Thoracic aorta (tissue), 2 donors: ENCODE results near the gene GREM1. TPM values are rescaled to one million over a fixed set of nuclear protein-coding genes. Genes with fewer than 3 reads are reported as not detected.

Experiments used
- ATAC-seq: fragments of 150-250 bp; one replicate; pipeline ENCODE4 v1.8.0; 2017; ENCODE audit warnings: low read depth; ENCODE audit not compliant: insufficient number of reproducible peaks, low FRiP score
- DNase-seq: peaks from one replicate; pipeline ENCODE4 v3.0.0-alpha.2; 2020; ENCODE audit warnings: low spot score
- H3K27ac ChIP-seq, 2 donors: fragments of 200-600 bp; sonication (generic); 1 replicate in 1 of 2; 2 replicates in 1 of 2; pipeline ENCODE4 v1.5.1; 2016; ENCODE audit warnings: mild to moderate bottlenecking in 2 of 2, moderate library complexity in 2 of 2
- H3K27me3 ChIP-seq: fragments of 200-600 bp; sonication (generic); replicated peaks from 2 replicates; pipeline ENCODE4 v1.6.0; 2016; ENCODE audit warnings: mild to moderate bottlenecking; ENCODE audit not compliant: insufficient read depth
- H3K36me3 ChIP-seq: fragments of 200-600 bp; sonication (generic); one replicate; pipeline ENCODE4 v1.5.1; 2016
- H3K4me1 ChIP-seq, 2 donors: fragments of 200-600 bp; sonication (generic); 1 replicate in 1 of 2; 2 replicates in 1 of 2; pipeline versions ENCODE4 v1.5.1 to v1.6.0; 2016; ENCODE audit warnings: low read depth in 2 of 2, mild to moderate bottlenecking in 1 of 2; ENCODE audit not compliant: control insufficient read depth in 1 of 2
- H3K4me3 ChIP-seq: fragments of 200-600 bp; sonication (generic); 2 replicates; pipeline ENCODE4 v1.5.1; 2016; ENCODE audit warnings: mild to moderate bottlenecking
- H3K9me3 ChIP-seq: fragments of 200-600 bp; sonication (generic); 2 replicates; pipeline ENCODE4 v1.5.1; 2016
- CTCF ChIP-seq: fragments of 200-600 bp; sonication (generic); IDR thresholded peaks from one replicate; pipeline ENCODE4 v1.5.1; 2019; ENCODE audit warnings: antibody characterized with exemption
- total RNA-seq, 2 donors: library from RNA; depleted of rRNA; stranded (reverse); fragments of >200 nt; gene quantifications; one replicate each; pipeline versions ENCODE4 v1.1.0 to v1.2.3, GENCODE V29; 2016

GREM1 gene
- total RNA-seq, 2 donors from 2014 or later = 0.42 to 0.95 TPM

- H3K4me3 ChIP-seq = peak overlapping the region; percentile 58
- H3K4me1 ChIP-seq = peaks cover 15 to 25% of the 10 kb centered on the region in 2 donors
- no peak for DNase-seq
- H3K27me3 ChIP-seq = peaks cover 15% of the 10 kb centered on the region
- H3K36me3 ChIP-seq = no peaks in the 10 kb centered on the region
- no peaks in the 10 kb centered on the region for H3K9me3 ChIP-seq
- no peak overlapping the region for H3K27ac ChIP-seq
- no peak for TF ChIP-seq CTCF
- no peak for ATAC-seq
Measured at GRCh38 chr15:32716216-32716914, 1.4 kb upstream of the GREM1 start.

- H3K9me3 ChIP-seq = no peaks in the 10 kb centered on the region
- H3K4me1 ChIP-seq = peaks cover 15 to 25% of the 10 kb centered on the region in 2 donors
- H3K4me3 ChIP-seq = peak overlapping the region; percentile 58
- ATAC-seq (no peak), DNase-seq (no peak)
- H3K36me3 ChIP-seq = no peaks in the 10 kb centered on the region
- H3K27me3 ChIP-seq = peaks cover 15% of the 10 kb centered on the region
- H3K27ac ChIP-seq = no peak overlapping the region
- TF ChIP-seq CTCF = no peak
Measured at GRCh38 chr15:32716915-32717425, 834 bp upstream of the GREM1 start.

- Histone ChIP-seq H3K4me1 (peaks cover 15 to 25% of the 10 kb centered on the region in 2 donors), H3K9me3 (no peaks in the 10 kb centered on the region), H3K27me3 (peaks cover 15% of the 10 kb centered on the region), H3K27ac (no peak overlapping the region), H3K4me3 (peak overlapping the region; percentile 58), H3K36me3 (no peaks in the 10 kb centered on the region)
- DNase-seq (no peak), ATAC-seq (no peak)
- TF ChIP-seq CTCF = no peak
Measured at GRCh38 chr15:32718227-32718820, 520 bp downstream of the GREM1 start.

- ATAC-seq (no peak), DNase-seq (no peak)
- TF ChIP-seq CTCF = no peak
- peaks cover 15 to 25% of the 10 kb centered on the region in 2 donors for H3K4me1 ChIP-seq
- H3K36me3 ChIP-seq = no peaks in the 10 kb centered on the region
- H3K27me3 ChIP-seq = peaks cover 15% of the 10 kb centered on the region
- H3K27ac ChIP-seq = no peak overlapping the region
- H3K9me3 ChIP-seq = no peaks in the 10 kb centered on the region
- peak overlapping the region; percentile 58 for H3K4me3 ChIP-seq
Measured at GRCh38 chr15:32718821-32719716, 1.3 kb downstream of the GREM1 start.

- H3K27me3 ChIP-seq = peaks cover 8% of the 10 kb centered on the region
- ATAC-seq (no peak), DNase-seq (no peak)
- no peak for TF ChIP-seq CTCF
- peaks cover 15 to 25% of the 10 kb centered on the region in 2 donors for H3K4me1 ChIP-seq
- H3K36me3 ChIP-seq = no peaks in the 10 kb centered on the region
- H3K9me3 ChIP-seq = peaks cover 2% of the 10 kb centered on the region
- H3K27ac ChIP-seq = no peak overlapping the region
- no peak overlapping the region for H3K4me3 ChIP-seq
Measured at GRCh38 chr15:32721596-32721995, 3.8 kb downstream of the GREM1 start.
